T-helper 22 cell (primary cell): ENCODE measurements around the gene ALPG.
"Not testable (repeated sequence)": the region's sequence is repeated elsewhere in the genome, so short reads cannot be mapped to it uniquely, and the experiment has no call there.

Source experiments
- DNase-seq: peaks from one replicate; pipeline ENCODE4 v3.0.0-alpha.2; 2020; ENCODE audit warnings: low read depth

Gene ALPG

GRCh38 chr2:232419245-232420072 lies 12.8 kb downstream of the ALPG start:
- DNase-seq, result no peak

- DNase-seq, result no peak
These were observed 13.4 kb downstream of the ALPG start for GRCh38 chr2:232420073-232420454.

- no peak for DNase-seq
These were observed 14.0 kb downstream of the ALPG start for GRCh38 chr2:232420463-232421188.

GRCh38 chr2:232421189-232421785 lies 14.6 kb downstream of the ALPG start:
- DNase-seq, result no peak

- no peak for DNase-seq
These were observed 15.4 kb downstream of the ALPG start for GRCh38 chr2:232422051-232422450.

GRCh38 chr2:232422996-232423395 lies 16.4 kb downstream of the ALPG start:
- DNase-seq, result not testable (repeated sequence)

GRCh38 chr2:232423407-232423806 lies 16.8 kb downstream of the ALPG start:
- DNase-seq, result not testable (repeated sequence)

GRCh38 chr2:232431705-232432590 lies 25.3 kb downstream of the ALPG start:
- DNase-seq, result no peak

GRCh38 chr2:232432598-232433184 lies 26.0 kb downstream of the ALPG start:
- DNase-seq, result no peak

- not testable (repeated sequence) for DNase-seq
These were observed 27.0 kb downstream of the ALPG start for GRCh38 chr2:232433622-232434021.

GRCh38 chr2:232434091-232434490 lies 27.4 kb downstream of the ALPG start:
- DNase-seq, result no peak

GRCh38 chr2:232434563-232435374 lies 28.1 kb downstream of the ALPG start:
- no peak for DNase-seq

- DNase-seq, result no peak
These were observed 28.7 kb downstream of the ALPG start for GRCh38 chr2:232435375-232435648.

GRCh38 chr2:232435805-232436204 lies 29.2 kb downstream of the ALPG start:
- DNase-seq, result no peak

- DNase-seq, result no peak
These were observed 29.9 kb downstream of the ALPG start for GRCh38 chr2:232436381-232437194.

- DNase-seq, result no peak
These were observed 30.5 kb downstream of the ALPG start for GRCh38 chr2:232437195-232437571.

- no peak for DNase-seq
These were observed 31.4 kb downstream of the ALPG start for GRCh38 chr2:232438091-232438490.

GRCh38 chr2:232438951-232439757 lies 32.5 kb downstream of the ALPG start:
- DNase-seq, result no peak

- DNase-seq, result no peak
These were observed 33.1 kb downstream of the ALPG start for GRCh38 chr2:232439758-232440135.
